Karpas-422 (cell line): ENCODE results near the gene RXRA. TPM values are rescaled to one million over a fixed set of nuclear protein-coding genes. Genes with fewer than 3 reads are reported as not detected.

Experiments used
- DNase-seq: peaks from one replicate; pipeline ENCODE4 v3.0.0-alpha.2; 2015
- H2AFZ ChIP-seq: fragments of 200-600 bp; sonication (generic); 2 replicates; pipeline ENCODE4 v1.6.1; 2014; ENCODE audit warnings: antibody characterized with exemption, low read length, mixed read lengths
- H3K27ac ChIP-seq: fragments of 200-600 bp; sonication (generic); 2 replicates; pipeline ENCODE4 v1.5.1; 2014; ENCODE audit warnings: mild to moderate bottlenecking, low read length, moderate library complexity
- H3K27me3 ChIP-seq: fragments of 200-600 bp; sonication (generic); 2 replicates; pipeline ENCODE4 v1.6.1; 2014; ENCODE audit warnings: low read length, mixed read lengths
- H3K36me3 ChIP-seq: fragments of 200-600 bp; sonication (generic); 2 replicates; pipeline ENCODE4 v1.6.1; 2014; ENCODE audit warnings: low read length, mixed read lengths; ENCODE audit not compliant: insufficient read depth
- H3K4me1 ChIP-seq: fragments of 200-600 bp; sonication (generic); 2 replicates; pipeline ENCODE4 v1.6.1; 2014; ENCODE audit warnings: mild to moderate bottlenecking, low read length, mixed read lengths
- H3K4me2 ChIP-seq: fragments of 200-600 bp; sonication (generic); 2 replicates; pipeline ENCODE4 v1.6.1; 2014; ENCODE audit warnings: low read length, low read depth, mild to moderate bottlenecking; ENCODE audit not compliant: poor library complexity, severe bottlenecking
- H3K4me3 ChIP-seq: fragments of 200-600 bp; sonication (generic); 2 replicates; pipeline ENCODE4 v1.5.1; 2014; ENCODE audit warnings: mild to moderate bottlenecking, antibody characterized with exemption, low read length, mixed read lengths
- H3K79me2 ChIP-seq: fragments of 200-600 bp; sonication (generic); 2 replicates; pipeline ENCODE4 v1.6.1; 2014; ENCODE audit warnings: mild to moderate bottlenecking, low read length, mixed read lengths
- H3K9ac ChIP-seq: fragments of 200-600 bp; sonication (generic); 2 replicates; pipeline ENCODE4 v1.6.0; 2014; ENCODE audit warnings: low read length
- H3K9me2 ChIP-seq: fragments of 200-600 bp; sonication (generic), shearing (Covaris generic); replicated peaks from 2 replicates; pipeline ENCODE4 v1.6.0; 2014; ENCODE audit warnings: mild to moderate bottlenecking, low read length, moderate library complexity; ENCODE audit not compliant: insufficient read depth
- H3K9me3 ChIP-seq: fragments of 300-700, 200-600 bp; sonication (generic); 2 replicates; pipeline ENCODE4 v1.6.1; 2014; ENCODE audit warnings: low read length, mixed read lengths
- H4K20me1 ChIP-seq: fragments of 200-600 bp; sonication (generic); 2 replicates; pipeline ENCODE4 v1.6.1; 2014; ENCODE audit warnings: mild to moderate bottlenecking, antibody characterized with exemption, low read length, low read depth; ENCODE audit not compliant: insufficient read depth
- total RNA-seq: library from RNA; depleted of rRNA; stranded (reverse); fragments of >200 nt; shearing (Covaris generic); gene quantifications from 2 replicates; pipeline ENCODE4 v1.2.3, GENCODE V29; 2014; ENCODE audit warnings: low replicate concordance

RXRA gene
- total RNA-seq, 1 experiment from 2014 or later = not detected

DNA sequence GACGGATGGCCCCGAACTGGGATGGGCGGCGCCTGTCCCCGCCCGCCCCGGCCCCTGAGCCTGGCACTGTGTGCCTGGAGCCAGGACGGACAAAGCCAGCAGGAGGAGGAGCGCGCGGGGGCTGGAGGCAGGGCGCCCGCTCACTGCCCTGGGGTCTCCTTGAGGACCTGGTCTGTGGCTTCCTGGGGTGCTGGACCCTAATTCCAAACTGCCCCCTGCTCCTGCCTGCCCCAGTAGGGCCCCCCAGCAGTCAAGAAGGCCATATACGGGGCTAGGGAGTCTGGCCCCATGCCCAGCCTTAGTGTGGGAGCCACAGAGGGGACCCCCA is 29.2 kb upstream of the RXRA start:
- DNase-seq = no peak
- Histone ChIP-seq H3K36me3 (no peaks in the 10 kb centered on the region), H3K27me3 (no peaks in the 10 kb centered on the region), H3K9ac (no peak overlapping the region), H3K4me1 (no peaks in the 10 kb centered on the region), H3K4me3 (no peak overlapping the region), H3K79me2 (no peaks in the 10 kb centered on the region), H3K4me2 (no peak overlapping the region), H3K9me3 (no peaks in the 10 kb centered on the region), H3K9me2 (no peaks in the 10 kb centered on the region), H4K20me1 (no peaks in the 10 kb centered on the region), H2AFZ (no peak overlapping the region), H3K27ac (no peak overlapping the region)

DNA sequence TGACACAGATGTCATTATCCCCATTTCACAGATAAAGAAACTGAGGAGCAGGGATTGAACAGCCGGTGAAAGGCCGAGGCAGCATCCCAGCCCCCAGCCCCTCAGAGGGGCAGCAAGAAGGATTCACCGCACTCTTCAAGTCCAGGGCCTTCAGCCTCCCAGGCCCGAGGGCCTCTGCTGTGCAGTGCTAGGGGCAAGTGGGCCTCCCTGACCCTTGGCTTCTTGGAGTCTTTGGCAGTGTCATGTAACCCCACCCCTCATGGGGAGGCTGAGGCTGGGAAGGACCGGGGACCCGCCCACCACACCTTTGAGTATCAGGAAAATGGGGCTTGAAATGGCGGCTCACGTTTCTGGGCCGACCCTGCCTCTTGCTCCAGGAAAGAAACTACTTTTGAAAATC is 28.7 kb upstream of the RXRA start:
- Histone ChIP-seq H4K20me1 (no peaks in the 10 kb centered on the region), H3K9me3 (no peaks in the 10 kb centered on the region), H3K9ac (no peak overlapping the region), H3K4me1 (no peaks in the 10 kb centered on the region), H3K36me3 (no peaks in the 10 kb centered on the region), H2AFZ (no peak overlapping the region), H3K4me2 (no peak overlapping the region), H3K27me3 (no peaks in the 10 kb centered on the region), H3K27ac (no peak overlapping the region), H3K9me2 (no peaks in the 10 kb centered on the region), H3K79me2 (no peaks in the 10 kb centered on the region), H3K4me3 (no peak overlapping the region)
- DNase-seq = no peak

DNA sequence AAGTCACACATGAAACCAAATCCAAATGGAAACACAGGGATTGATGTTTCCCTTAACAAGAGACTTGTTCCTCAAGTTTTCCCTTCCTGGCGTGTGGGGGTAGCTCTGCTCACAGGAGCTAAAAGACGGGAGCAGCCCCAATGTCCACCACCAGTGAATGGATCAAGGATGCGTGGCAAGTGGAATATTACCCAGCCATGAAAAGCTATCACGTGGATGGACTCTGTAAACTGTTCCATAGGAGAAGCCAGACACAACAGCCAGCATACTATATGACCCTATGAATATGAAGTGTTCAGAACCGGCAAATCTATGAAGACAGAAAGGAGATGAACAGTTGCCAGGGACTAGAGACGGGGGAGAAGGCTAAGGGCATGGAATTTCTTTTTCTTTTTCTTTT is 28.3 kb upstream of the RXRA start:
- Histone ChIP-seq H3K27ac (no peak overlapping the region), H2AFZ (no peak overlapping the region), H3K4me1 (no peaks in the 10 kb centered on the region), H3K9me2 (no peaks in the 10 kb centered on the region), H3K79me2 (no peaks in the 10 kb centered on the region), H3K4me2 (no peak overlapping the region), H3K9ac (no peak overlapping the region), H3K27me3 (no peaks in the 10 kb centered on the region), H3K9me3 (no peaks in the 10 kb centered on the region), H3K4me3 (no peak overlapping the region), H4K20me1 (no peaks in the 10 kb centered on the region), H3K36me3 (no peaks in the 10 kb centered on the region)
- no peak for DNase-seq

DNA sequence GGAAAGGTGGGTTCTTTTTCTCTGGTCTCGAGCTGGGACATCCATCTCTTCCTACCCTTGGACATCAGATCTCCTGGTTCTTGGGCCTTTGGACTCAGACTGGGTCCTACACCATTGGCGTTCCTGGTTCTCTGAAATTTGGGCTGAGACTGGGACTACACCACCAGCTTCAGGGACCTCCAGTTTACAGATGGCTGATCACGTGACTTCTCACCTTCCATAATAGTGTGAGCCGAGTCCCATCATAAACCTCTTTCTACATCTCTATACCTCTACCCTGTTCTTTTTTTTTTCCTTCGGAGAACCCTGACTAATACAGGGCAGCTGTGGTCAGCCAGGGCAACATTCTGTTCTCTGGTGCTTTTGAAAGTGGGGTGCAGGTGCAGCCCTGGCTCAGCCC is 27.2 kb upstream of the RXRA start:
- no peak overlapping the region for H3K9ac ChIP-seq
- no peak for DNase-seq
- H2AFZ ChIP-seq = no peak overlapping the region

DNA sequence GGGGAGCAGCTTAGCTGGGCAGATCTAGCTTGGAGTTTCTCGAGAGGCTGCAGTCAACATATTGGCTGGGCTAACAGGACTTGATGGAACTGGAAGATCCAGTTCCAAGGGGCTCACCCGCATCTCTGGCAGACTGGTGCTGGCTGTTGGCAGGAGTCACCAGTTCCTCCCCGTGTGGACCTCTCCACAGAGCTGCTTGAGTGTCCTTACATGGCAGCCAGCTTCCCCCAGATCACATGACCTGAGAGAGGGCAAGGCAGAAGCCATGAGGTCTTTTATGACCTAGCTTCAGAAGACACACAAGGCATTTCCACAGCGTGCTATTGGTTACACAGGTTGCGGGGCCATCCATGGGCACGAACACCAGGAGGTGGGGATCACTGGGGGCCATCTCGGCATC is 26.4 kb upstream of the RXRA start:
- no peaks in the 10 kb centered on the region for H3K9me3 ChIP-seq

More for the DNA sequence above, 27.2 kb upstream of the RXRA start:
- no peaks in the 10 kb centered on the region for H3K36me3 ChIP-seq
- H4K20me1 ChIP-seq = no peaks in the 10 kb centered on the region
- no peaks in the 10 kb centered on the region for H3K27me3 ChIP-seq
- H3K9me3 ChIP-seq = no peaks in the 10 kb centered on the region
- no peaks in the 10 kb centered on the region for H3K9me2 ChIP-seq
- no peak overlapping the region for H3K4me2 ChIP-seq
- no peak overlapping the region for H3K27ac ChIP-seq
- no peaks in the 10 kb centered on the region for H3K4me1 ChIP-seq
- H3K79me2 ChIP-seq = no peaks in the 10 kb centered on the region
- H3K4me3 ChIP-seq = no peak overlapping the region

DNA sequence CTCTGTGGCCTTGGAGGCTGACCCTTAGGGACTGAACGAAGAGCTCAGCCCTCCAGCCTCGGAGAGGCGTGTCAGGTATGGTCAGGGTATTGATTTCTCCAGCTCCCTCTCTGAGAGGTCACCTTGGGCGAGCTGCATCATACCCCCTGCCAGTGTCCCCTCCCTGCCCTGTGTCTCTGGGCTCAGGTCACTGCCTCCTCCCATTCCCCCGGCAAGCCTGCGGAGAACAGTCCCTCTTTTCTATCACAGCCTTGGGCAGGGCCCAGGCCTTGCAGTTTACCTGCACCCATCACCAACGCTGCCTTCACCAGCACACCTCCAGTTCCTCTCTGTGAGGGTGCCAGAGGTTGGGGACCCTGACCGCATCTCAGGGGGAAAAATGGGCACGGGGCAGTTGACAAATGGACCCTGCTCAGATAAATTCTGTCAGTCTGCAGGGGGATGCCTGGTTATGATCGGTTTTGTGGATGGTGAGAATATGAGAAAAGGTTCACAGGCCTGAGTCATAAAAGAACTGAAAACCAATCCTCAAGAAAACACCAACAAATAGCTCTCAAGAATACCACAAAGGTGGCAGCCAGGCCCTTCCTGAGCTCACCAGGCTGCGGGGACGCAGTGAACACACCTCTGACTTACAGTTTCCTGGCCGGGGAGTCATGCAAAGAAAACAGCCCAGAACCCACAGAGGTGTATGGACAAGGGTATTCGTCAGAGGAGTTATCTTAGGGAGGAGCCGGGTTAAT is 24.7 kb upstream of the RXRA start:
- Histone ChIP-seq H3K79me2 (no peaks in the 10 kb centered on the region), H3K9me3 (no peaks in the 10 kb centered on the region), H3K27ac (no peak overlapping the region), H3K9me2 (no peaks in the 10 kb centered on the region), H3K27me3 (no peaks in the 10 kb centered on the region), H3K9ac (no peak overlapping the region), H3K4me2 (no peak overlapping the region), H3K4me3 (no peak overlapping the region), H2AFZ (no peak overlapping the region), H3K4me1 (peaks cover 1% of the 10 kb centered on the region; the same call in 1 of the 2 replicates), H3K36me3 (no peaks in the 10 kb centered on the region), H4K20me1 (no peaks in the 10 kb centered on the region)
- DNase-seq = no peak

More for the DNA sequence above, 26.4 kb upstream of the RXRA start:
- no peaks in the 10 kb centered on the region for H3K4me1 ChIP-seq
- H3K4me2 ChIP-seq = no peak overlapping the region
- no peak for DNase-seq
- H3K4me3 ChIP-seq = no peak overlapping the region
- no peaks in the 10 kb centered on the region for H3K79me2 ChIP-seq
- H3K36me3 ChIP-seq = no peaks in the 10 kb centered on the region
- H3K27ac ChIP-seq = no peak overlapping the region
- no peaks in the 10 kb centered on the region for H3K9me2 ChIP-seq
- no peaks in the 10 kb centered on the region for H4K20me1 ChIP-seq
- H3K9ac ChIP-seq = no peak overlapping the region
- no peaks in the 10 kb centered on the region for H3K27me3 ChIP-seq
- no peak overlapping the region for H2AFZ ChIP-seq

DNA sequence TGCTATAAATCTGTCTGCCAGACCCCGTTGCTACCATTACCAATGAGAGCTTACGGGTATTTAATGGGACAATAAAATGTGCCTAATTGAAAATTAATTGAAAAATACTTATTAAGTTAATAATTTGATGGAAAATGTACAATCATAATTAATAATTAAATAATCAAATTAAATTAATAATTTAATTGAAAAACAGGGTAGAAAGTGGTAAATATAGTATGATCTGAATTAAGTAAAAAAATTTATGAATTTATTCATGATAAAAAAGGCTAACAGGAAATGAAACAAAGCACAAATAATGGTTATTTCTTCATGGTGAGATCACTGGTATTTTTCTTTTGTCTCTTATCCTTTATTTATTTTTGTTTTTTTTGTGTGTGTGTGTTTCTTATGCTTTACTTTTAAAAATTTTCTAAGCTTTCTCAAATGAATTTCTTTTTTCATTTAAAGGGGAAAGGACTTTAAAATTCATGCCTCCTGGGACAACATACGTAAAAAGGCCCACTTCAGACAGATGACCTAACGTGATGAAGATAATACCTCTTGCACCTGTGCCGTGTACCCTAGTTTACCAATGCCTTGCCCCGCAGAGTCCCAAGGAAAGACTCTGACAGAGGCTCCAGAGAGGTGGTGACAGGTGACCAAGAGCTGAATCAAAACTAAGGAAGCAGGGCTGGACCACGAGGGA is 24.0 kb upstream of the RXRA start:
- H3K4me1 ChIP-seq = peaks cover 6% of the 10 kb centered on the region
- no peaks in the 10 kb centered on the region for H3K36me3 ChIP-seq
- H3K79me2 ChIP-seq = no peaks in the 10 kb centered on the region
- no peaks in the 10 kb centered on the region for H3K9me2 ChIP-seq
- no peaks in the 10 kb centered on the region for H4K20me1 ChIP-seq
- H3K27ac ChIP-seq = no peak overlapping the region
- DNase-seq = no peak
- no peak overlapping the region for H2AFZ ChIP-seq
- no peak overlapping the region for H3K9ac ChIP-seq
- no peaks in the 10 kb centered on the region for H3K27me3 ChIP-seq
- no peak overlapping the region for H3K4me3 ChIP-seq
- no peaks in the 10 kb centered on the region for H3K9me3 ChIP-seq
- no peak overlapping the region for H3K4me2 ChIP-seq

DNA sequence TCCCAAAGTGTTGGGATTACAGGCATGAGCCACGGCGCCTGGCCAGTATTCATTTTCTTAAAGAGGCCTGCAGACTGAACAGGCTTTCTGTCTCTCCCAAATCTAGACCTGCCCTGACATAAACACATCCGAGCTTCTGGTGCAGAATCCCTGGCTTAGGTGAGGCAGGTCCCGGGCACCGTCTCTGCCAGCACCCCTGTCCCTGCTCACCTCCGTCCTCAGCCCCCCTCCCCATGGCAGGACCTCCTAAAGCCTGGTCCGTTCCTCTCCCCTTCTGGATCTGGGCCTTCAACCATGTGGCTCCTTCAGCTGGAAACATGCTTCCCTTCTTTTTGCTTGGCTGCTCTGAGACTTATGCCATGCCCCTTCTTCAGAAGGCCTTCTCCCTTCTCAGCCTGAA is 22.7 kb upstream of the RXRA start:
- no peak overlapping the region for H3K4me2 ChIP-seq
- no peaks in the 10 kb centered on the region for H3K36me3 ChIP-seq
- H3K9me2 ChIP-seq = no peaks in the 10 kb centered on the region
- no peak overlapping the region for H3K9ac ChIP-seq
- DNase-seq = no peak
- no peaks in the 10 kb centered on the region for H3K27me3 ChIP-seq
- H3K27ac ChIP-seq = no peak overlapping the region
- H3K4me3 ChIP-seq = no peak overlapping the region
- H3K4me1 ChIP-seq = peaks cover 6% of the 10 kb centered on the region
- H3K79me2 ChIP-seq = no peaks in the 10 kb centered on the region
- H4K20me1 ChIP-seq = no peaks in the 10 kb centered on the region
- no peaks in the 10 kb centered on the region for H3K9me3 ChIP-seq
- no peak overlapping the region for H2AFZ ChIP-seq
